D341Med (cell line): ENCODE measurements around the gene SSU72.
A peak's percentile ranks its signal among the peaks of the same experiment; 100 is the strongest.
"Not testable (repeated sequence)": the region's sequence is repeated elsewhere in the genome, so short reads cannot be mapped to it uniquely, and the experiment has no call there.

Experiments used
- DNase-seq: peaks from one replicate; pipeline ENCODE4 v3.0.0; 2012; ENCODE audit warnings: low spot score

Gene SSU72

DNA sequence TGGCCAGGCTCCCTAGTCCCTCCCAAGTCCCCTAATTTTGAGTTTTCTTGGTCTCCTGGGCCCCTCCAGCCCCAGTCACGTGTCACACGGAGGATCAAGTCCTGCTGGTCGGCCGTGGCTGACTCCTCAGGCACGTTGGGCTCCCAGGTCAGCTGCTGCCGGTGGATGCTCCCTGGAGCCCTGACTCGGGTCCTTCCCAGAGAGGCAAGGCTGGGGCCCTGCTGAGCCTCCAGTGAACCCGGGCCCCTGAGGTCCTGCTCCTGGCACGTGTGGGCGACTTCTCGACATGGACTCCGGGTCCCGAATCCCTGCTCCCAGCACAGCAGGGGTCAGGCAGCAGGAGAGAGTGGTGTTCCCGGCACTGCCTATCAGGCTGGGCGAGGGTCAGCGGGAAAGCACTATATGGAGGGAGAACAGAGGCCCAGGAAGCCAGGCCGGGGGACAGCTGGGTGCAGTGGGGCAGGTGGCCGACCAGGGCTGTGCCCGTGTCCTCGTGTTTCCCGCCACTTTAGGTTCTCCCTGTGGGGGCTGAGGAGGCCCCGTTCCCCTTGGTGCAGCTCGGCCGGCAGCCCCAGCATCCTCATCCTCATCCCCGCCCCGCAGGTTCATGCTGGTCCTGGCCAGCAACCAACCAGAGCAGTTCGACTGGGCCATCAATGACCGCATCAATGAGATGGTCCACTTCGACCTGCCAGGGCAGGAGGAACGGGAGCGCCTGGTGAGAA is 47.4 kb downstream of the SSU72 start:
- DNase-seq: peak; percentile 20

DNA sequence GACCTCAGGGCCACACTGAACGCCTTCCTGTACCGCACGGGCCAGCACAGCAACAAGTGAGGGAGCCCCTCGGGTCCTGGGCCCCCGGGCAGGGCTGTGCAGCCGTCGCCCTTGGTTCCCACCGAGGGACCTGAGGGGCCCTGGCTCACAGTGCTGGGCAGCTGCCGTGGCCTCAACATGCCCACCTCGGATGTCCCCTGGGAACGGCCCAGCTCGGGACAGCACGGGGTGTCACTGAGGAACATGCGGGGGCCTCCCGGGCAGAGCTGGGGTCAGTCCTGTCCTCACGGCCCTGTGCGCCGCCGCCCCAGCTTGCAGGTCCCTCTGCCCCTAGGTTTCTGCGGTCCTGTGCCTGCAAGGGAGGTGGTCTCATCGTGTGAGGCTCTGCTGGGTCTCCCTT is 48.2 kb downstream of the SSU72 start:
- DNase-seq: not testable (repeated sequence)

DNA sequence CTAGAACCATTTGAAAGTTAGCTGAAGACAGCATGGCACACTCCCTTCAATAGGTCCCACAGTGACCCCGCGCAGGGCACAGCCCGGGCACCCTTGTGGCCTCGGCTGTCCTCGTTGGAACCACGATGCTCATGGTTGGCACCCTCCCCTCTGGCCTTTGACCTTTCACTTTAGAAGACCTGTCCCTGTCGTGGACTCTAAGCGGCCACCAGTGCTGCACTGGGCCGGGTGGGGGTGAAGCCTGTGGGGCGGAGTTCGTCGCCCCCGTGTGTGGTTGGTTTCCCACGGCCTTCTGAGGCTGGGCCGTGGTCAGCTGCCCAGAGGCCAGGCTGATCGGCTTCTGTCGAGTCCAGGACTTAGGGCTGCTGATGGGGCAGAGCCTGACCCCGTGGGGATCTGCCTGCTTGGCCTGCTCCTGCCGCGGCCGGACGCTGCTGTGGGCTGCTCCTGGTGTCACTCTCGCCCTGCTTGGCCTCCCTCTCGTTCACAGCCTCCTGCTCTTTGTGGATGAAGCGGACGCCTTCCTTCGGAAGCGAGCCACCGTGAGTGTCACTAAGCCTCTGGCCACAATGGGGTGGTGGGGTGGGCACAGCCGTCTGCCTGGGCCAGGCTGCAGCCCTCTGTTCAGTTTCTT is 49.8 kb downstream of the SSU72 start:
- not testable (repeated sequence) for DNase-seq

DNA sequence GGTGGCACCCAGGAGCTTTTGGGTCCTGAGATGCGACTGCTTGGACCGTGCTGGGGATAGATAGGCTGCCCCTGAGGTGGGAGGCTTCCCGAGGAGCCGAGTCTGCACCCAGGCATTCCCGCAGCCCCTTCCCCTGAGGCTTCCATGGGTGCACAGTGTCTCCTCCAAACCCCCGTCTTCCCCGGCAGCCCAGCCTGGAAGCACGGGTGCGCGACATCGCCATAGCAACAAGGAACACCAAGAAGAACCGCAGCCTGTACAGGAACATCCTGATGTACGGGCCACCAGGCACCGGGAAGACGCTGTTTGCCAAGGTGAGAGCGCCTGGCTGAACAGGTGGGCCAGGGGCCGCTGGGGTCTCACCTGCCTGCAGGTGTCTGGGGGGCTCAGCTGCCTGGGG is 51.0 kb downstream of the SSU72 start:
- not testable (repeated sequence) for DNase-seq

- not testable (repeated sequence) for DNase-seq
Measured at GRCh38 chr1:1523226-1523625, 51.4 kb downstream of the SSU72 start.

- not testable (repeated sequence) for DNase-seq
Measured at GRCh38 chr1:1522536-1522935, 52.1 kb downstream of the SSU72 start.

- no peak for DNase-seq
Measured at GRCh38 chr1:1521331-1521730, 53.3 kb downstream of the SSU72 start.

DNA sequence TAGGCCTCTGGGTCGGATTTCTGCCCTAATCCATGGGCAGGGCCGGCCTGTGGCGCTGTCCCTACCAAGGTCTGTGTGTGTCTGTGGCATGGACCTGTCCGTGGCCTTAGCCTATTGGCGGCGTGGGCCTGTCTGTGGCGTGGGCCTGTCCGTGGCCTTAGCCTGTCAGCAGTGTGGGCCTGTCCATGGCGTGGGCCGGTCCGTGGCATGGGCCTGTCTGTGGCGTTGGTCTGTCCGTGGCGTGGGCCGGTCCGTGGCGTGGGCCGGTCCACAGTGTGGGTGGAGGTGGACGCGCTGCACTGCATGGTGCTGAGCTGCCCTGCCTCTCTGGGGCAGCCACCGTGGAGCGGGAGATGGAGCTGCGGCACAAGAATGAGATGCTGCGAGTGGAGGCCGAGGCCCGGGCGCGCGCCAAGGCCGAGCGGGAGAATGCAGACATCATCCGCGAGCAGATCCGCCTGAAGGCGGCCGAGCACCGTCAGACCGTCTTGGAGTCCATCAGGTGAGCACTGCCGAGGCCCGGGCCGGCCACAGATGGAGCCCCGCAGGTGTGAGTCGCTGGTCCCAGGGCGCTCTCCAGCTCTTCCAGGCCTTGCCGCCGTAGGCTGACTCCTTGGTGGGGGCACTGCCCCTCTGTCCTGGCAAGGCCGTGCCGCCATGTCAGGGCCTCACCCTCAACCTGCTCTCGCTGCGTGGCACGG is 54.7 kb downstream of the SSU72 start:
- not testable (repeated sequence) for DNase-seq

DNA sequence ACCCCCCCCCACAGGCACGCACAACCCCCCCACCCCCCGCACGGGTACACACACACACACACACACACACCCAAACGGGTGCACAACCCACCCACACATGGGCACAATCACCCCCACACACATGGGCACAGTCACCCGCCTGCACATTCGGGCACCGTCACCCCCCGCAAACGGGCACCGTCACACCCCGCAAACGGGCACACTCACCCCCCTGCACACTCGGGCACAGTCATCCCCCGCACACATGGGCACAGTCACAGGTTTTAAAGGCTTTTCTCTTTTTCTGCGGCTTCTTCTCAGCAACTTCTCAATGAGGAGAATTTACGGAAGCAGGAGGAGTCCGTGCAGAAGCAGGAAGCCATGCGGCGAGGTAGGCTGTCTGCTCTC is 56.0 kb downstream of the SSU72 start:
- DNase-seq: peak; percentile 23

DNA sequence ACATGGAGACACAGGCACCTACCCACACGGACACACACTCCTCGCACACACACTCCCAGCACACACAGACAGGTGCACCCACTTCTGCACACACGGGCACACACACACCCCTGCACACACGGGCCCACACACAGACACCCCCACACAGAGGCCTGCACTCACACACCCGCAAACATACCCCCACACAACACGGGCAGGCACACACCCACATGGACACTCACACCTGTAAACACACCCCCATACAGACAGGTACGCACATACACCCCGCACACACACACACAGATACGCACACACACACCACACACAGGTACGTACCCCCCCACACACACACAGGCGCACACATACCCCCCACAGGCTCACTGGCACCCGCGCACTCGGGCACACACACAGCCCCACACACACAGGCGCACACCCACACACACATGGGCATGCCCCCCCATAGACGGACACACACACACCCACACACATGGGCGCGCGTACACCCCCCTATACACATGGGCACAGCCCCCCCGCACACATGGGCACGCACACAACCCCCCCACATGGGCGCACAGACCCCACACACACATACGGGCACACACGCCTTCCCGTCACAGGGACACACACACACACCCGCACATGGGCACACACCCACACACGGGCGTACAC is 56.6 kb downstream of the SSU72 start:
- peak; percentile 19 for DNase-seq

DNA sequence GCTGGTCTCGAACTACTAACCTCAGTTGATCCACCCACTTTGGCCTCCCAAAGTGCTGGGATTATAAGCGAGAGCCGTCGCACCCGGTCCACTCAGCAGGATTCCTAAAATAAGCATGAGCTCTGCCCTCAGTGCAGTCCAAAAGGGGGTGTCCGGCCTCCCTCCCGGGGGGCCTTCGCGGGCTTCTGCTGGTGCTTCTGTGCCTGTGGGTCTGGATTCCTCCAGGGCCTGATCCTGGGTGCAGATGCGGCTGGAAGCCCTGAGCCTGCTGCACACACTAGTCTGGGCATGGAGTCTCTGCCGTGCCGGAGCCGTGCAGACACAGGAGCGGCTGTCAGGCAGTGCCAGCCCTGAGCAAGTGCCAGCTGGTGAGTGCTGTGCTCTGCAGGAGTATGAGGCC is 57.7 kb downstream of the SSU72 start:
- DNase-seq: not testable (repeated sequence)

DNA sequence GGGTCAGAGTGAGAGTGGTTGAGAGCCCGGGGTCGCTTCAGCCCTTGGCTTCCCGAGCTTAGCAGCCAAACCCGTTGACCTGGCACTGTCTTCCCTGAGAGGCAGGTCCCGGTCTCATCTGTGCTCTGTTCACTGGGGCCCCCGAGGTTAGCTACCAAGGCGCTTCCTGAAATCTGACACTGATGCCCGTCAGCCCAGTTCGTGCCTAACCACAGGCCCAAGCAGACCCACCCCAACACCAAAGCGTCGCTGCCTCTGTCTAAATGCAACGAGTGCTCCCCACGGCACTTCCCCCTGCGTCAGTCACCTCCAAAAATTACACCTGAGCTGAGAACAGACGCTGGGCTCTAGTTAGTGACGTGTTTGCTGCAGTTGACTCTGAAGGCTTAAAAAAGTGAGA is 60.3 kb downstream of the SSU72 start:
- not testable (repeated sequence) for DNase-seq

- not testable (repeated sequence) for DNase-seq
Measured at GRCh38 chr1:1513675-1514074, 61.0 kb downstream of the SSU72 start.

DNA sequence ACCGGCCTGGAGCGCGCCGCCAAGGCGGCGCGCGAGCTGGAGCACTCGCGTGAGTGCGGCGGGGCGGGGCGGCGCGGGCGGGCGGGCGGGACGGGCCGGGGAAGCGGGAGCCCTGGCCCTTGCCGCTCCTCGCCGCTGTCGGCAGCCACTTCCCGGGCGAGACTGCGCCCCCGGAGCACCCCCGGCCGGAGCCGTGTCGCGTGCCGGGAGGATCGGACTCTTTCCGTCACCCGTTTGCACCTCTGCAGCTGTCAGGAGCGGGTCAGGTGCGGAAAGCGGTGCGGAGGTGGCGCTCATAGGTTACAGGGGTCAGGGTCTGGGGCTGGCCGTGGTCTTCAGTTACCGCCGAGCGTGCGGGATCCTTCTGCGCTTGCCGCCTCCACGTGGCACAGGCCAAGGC is 62.2 kb downstream of the SSU72 start:
- peak; percentile 37 for DNase-seq

- DNase-seq: peak; percentile 95
Measured at GRCh38 chr1:1511533-1512285, 63.0 kb downstream of the SSU72 start, which contains the start of gene ATAD3A. Gene ATAD3A (plus strand): TSS chr1:1512162. CDS start chr1:1512269, 107 bp downstream.

DNA sequence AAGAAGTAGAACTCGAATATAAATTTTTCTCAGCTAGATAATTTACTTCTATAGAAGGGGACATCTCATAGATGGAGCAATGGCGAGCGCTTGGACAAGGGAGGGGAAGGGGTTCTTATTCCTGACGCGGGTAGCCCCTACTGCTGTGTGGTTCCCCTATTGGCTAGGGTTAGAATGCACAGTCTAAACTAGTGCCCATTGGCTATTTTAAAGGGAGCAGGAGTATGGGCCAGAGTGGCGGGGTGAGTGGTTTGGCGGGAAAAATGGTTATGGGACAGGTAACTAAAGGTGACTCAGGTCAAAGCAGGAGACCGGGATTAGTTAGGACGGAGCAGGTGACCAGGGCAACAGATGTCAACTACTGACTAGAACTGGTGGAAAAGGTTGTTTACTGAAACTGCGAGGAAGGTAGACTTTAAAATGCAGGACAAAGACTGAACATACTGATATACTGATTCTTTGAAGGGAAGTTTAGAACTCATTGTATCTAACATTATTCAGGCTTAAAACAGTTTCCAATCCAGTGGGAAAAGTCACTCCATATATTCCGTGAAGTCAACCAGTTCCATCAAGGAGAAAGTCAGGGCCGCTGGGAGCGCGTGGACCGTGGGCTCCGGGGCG is 63.6 kb downstream of the SSU72 start:
- DNase-seq: no peak

DNA sequence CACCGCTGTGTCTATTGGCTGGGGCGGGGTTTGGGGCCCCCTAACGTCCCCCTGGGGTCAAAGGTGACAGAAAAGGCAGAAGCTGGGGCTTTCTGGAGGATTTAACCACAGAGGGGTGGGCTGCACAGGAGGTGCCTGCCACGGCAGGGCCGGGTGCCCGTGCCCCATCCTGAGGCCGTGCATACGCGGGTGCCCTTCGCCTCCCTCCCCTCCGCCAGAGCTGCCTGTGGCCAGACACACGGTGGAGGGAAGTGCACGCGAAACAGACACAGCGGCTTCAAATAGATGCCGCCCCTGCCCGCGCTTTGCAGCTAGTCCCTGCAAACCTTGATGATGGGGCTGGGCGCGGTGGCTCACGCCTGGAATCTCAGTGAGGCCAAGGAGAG is 65.2 kb downstream of the SSU72 start:
- DNase-seq: not testable (repeated sequence)

DNA sequence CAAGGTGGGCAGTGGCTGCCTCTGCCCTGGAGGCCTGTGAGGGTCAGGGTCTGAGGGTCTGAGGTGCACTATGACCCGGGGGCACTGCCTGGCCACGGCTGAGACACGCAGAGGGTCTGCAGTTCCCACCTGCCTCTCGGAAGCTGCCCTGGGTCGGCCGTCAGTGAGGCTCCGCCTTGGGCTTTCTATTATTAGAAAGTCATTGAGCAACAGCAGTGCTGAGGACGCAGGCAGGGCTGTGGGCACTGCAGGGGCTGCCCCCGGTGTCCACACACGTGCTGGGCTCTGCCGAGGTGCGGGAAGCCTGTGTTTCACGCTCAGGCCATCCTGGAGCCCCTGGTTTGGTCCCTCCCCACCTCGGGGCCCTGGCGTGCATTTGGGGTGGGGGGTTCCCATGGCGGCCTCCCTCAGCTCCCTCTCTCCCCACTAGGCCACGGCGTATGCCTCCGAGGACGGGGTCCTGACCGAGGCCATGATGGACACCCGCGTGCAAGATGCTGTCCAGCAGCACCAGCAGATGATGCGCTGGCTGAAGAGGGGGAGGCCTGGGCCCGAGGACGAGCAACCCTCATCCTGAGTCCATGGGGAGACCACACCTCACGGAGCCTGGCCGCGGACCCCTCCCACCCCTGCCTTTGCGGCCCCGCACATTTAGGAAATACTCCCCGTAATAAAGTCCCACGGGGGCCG is 65.7 kb downstream of the SSU72 start:
- DNase-seq: not testable (repeated sequence)

DNA sequence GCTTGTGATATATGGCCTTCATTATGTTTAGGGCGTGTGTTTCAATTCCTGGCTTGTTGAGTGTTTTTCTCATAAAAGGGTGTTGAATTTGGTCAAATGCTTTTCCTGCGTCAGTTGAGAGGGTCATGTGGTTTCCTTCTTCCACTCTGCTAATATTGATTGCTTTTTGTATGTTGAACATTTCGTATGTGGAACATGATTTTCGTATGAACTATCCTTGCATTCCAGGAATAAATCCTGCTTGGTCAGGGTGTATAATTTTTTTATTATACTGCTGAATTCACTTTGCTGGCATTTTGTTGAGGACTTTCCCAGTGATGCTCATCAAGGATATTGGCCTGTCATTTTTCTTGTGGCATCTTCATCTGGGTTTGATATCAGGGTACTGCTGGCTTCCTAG is 67.4 kb downstream of the SSU72 start:
- DNase-seq: no peak

- DNase-seq: not testable (repeated sequence)
Measured at GRCh38 chr1:1505801-1506200, 68.9 kb downstream of the SSU72 start.

GRCh38 chr1:1505366-1505798 is 69.3 kb downstream of the SSU72 start:
- not testable (repeated sequence) for DNase-seq
